OCI-LY3 (cell line): ENCODE data around the gene NUP210L.

Experiments used
- H2AFZ ChIP-seq: fragments of 200-600, 300-600 bp; shearing (Covaris generic); 2 replicates; pipeline ENCODE4 v1.6.0; 2014; ENCODE audit warnings: antibody characterized with exemption, low read depth, low read length
- H3K27ac ChIP-seq: fragments of 200-600, 300-600 bp; sonication (generic); 2 replicates; pipeline ENCODE4 v1.5.1; 2014; ENCODE audit warnings: mild to moderate bottlenecking, low read length, moderate library complexity, mixed read lengths
- H3K27me3 ChIP-seq: fragments of 200-600, 300-600 bp; sonication (generic); 2 replicates; pipeline ENCODE4 v1.6.1; 2014; ENCODE audit warnings: low read depth, low read length, mixed read lengths
- H3K36me3 ChIP-seq: fragments of 200-600, 300-600 bp; sonication (generic); replicated peaks from 2 replicates; pipeline ENCODE3; 2014; ENCODE audit warnings: low read depth, low read length, mixed read lengths
- H3K4me1 ChIP-seq: fragments of 300-600, 200-600 bp; sonication (generic); 2 replicates; pipeline ENCODE4 v1.6.1; 2014; ENCODE audit warnings: low read length, mixed read lengths
- H3K4me2 ChIP-seq: fragments of 200-600, 300-600 bp; sonication (generic); 2 replicates; pipeline ENCODE4 v1.6.1; 2014; ENCODE audit warnings: low read length, mixed read lengths
- H3K4me3 ChIP-seq: fragments of 300-600, 200-600 bp; sonication (generic); 2 replicates; pipeline ENCODE4 v1.5.1; 2014; ENCODE audit warnings: antibody characterized with exemption, mild to moderate bottlenecking, low read length, moderate library complexity
- H3K79me2 ChIP-seq: fragments of 300-600, 200-600 bp; shearing (Covaris generic); 2 replicates; pipeline ENCODE4 v1.6.1; 2014; ENCODE audit warnings: mild to moderate bottlenecking, low read length, mixed read lengths
- H3K9ac ChIP-seq: fragments of 300-600, 200-600 bp; shearing (Covaris generic); 2 replicates; pipeline ENCODE4 v1.6.0; 2014; ENCODE audit warnings: mild to moderate bottlenecking, low read length, moderate library complexity
- H3K9me3 ChIP-seq: fragments of 200-600, 300-600 bp; shearing (Covaris generic); 2 replicates; pipeline ENCODE4 v1.6.1; 2014; ENCODE audit warnings: low read length, mixed read lengths; ENCODE audit not compliant: insufficient read depth
- H4K20me1 ChIP-seq: fragments of 200-600, 300-600 bp; sonication (generic); 2 replicates; pipeline ENCODE4 v1.6.1; 2016; ENCODE audit warnings: low read length, mixed read lengths; ENCODE audit not compliant: insufficient read depth
- CTCF ChIP-seq: fragments of 200-600, 300-600 bp; sonication (generic); IDR thresholded peaks from 2 replicates; pipeline ENCODE4 v1.5.1; 2014; ENCODE audit warnings: antibody characterized with exemption, low read length, low read depth
- EZH2phosphoT487 ChIP-seq: fragments of 200-600 bp; shearing (Covaris generic); IDR thresholded peaks from 2 replicates; pipeline ENCODE4 v1.6.1; 2018; ENCODE audit warnings: antibody characterized with exemption, mixed run types, low read depth

NUP210L gene

GRCh38 chr1:154179946-154180687 lies 25.2 kb upstream of the NUP210L start:
- H3K27ac ChIP-seq = peak overlapping the region; percentile 95
- no peaks in the 10 kb centered on the region for H3K27me3 ChIP-seq
- no peak overlapping the region for H2AFZ ChIP-seq
- peaks cover 35% of the 10 kb centered on the region for H3K4me1 ChIP-seq
- H3K4me3 ChIP-seq = peak overlapping the region; percentile 79
- peak overlapping the region; percentile 99 for H3K4me2 ChIP-seq
- peaks cover 79% of the 10 kb centered on the region for H3K79me2 ChIP-seq
- TF ChIP-seq CTCF = no peak
- no peak for TF ChIP-seq EZH2phosphoT487
- H4K20me1 ChIP-seq = peaks cover 63% of the 10 kb centered on the region
- peak overlapping the region; percentile 87 for H3K9ac ChIP-seq
- no peaks in the 10 kb centered on the region for H3K9me3 ChIP-seq
- peaks cover 48% of the 10 kb centered on the region for H3K36me3 ChIP-seq

- H3K36me3 ChIP-seq = peaks cover 54% of the 10 kb centered on the region
- H4K20me1 ChIP-seq = peaks cover 70% of the 10 kb centered on the region
- H3K27ac ChIP-seq = peak overlapping the region; percentile 95
These were observed 24.3 kb upstream of the NUP210L start for GRCh38 chr1:154178911-154179811.

GRCh38 chr1:154178013-154178412 lies 23.1 kb upstream of the NUP210L start:
- peaks cover 35% of the 10 kb centered on the region for H3K4me1 ChIP-seq
- peaks cover 56% of the 10 kb centered on the region for H3K36me3 ChIP-seq
- H3K9ac ChIP-seq = no peak overlapping the region
- H3K4me2 ChIP-seq = peak overlapping the region; percentile 99
- H3K4me3 ChIP-seq = peak overlapping the region; percentile 79; the same call in 1 of the 2 replicates
- TF ChIP-seq CTCF (no peak), EZH2phosphoT487 (no peak)
- no peak overlapping the region for H2AFZ ChIP-seq
- peak overlapping the region; percentile 95 for H3K27ac ChIP-seq
- peaks cover 73% of the 10 kb centered on the region for H4K20me1 ChIP-seq
- no peaks in the 10 kb centered on the region for H3K9me3 ChIP-seq
- peaks cover 89% of the 10 kb centered on the region for H3K79me2 ChIP-seq
- no peaks in the 10 kb centered on the region for H3K27me3 ChIP-seq

More at GRCh38 chr1:154178911-154179811, 24.3 kb upstream of the NUP210L start:
- Histone ChIP-seq H2AFZ (no peak overlapping the region), H3K4me3 (peak overlapping the region; percentile 79), H3K4me2 (peak overlapping the region; percentile 99), H3K79me2 (peaks cover 88% of the 10 kb centered on the region), H3K4me1 (peaks cover 35% of the 10 kb centered on the region), H3K9me3 (no peaks in the 10 kb centered on the region), H3K9ac (peak overlapping the region; percentile 87), H3K27me3 (no peaks in the 10 kb centered on the region)
- TF ChIP-seq CTCF = no peak
- no peak for TF ChIP-seq EZH2phosphoT487

- Histone ChIP-seq H3K27me3 (no peaks in the 10 kb centered on the region), H3K9ac (no peak overlapping the region), H3K4me2 (no peak overlapping the region), H3K36me3 (peaks cover 71% of the 10 kb centered on the region), H3K79me2 (peaks cover 89% of the 10 kb centered on the region), H3K9me3 (no peaks in the 10 kb centered on the region), H3K27ac (no peak overlapping the region), H3K4me3 (no peak overlapping the region), H3K4me1 (peaks cover 34% of the 10 kb centered on the region), H2AFZ (no peak overlapping the region), H4K20me1 (peaks cover 83% of the 10 kb centered on the region)
- TF ChIP-seq CTCF (no peak), EZH2phosphoT487 (no peak)
These were observed 21.5 kb upstream of the NUP210L start for GRCh38 chr1:154176337-154176736.
